ENCODE data around the gene FSTL4. TPM values are rescaled to one million over a fixed set of nuclear protein-coding genes. Genes with fewer than 3 reads are reported as not detected.

The FSTL4 gene
- total and polyA plus RNA-seq, 2 donors (not counting 1 experiment from before 2014, with no cell fraction given), result 0.31 to 6.7 TPM

DNA sequence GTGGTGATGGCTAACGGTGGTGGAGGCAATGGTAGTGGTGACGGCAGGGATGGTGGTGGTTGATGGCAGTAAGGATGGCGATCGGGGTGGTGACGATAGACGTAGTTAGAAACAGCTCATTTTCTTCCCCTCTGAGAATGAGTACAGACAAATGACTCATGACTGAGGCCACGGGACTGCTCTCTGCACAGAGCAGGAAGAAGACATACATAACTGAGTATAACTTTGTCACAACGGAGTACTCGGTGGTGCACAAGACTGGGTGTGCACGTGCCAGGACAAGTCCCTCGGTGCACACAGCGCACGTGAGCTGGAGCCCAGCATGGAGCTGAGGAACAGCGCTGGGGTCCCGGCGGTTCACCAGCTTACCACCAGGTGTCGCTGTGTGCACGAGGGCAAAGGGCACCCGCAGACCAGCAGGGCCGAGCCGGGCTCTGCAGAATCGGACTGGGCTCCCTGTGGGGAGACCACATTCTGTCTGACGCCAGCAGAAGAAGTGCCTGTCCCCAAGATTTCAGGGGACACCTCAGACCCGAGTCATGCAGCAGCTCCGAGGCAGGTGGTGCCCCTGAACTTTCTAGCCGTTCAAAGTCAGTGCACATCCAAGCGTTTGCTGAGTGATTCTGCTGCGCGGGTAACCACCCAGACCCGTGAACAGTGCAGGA is 188.6 kb downstream of the FSTL4 start:
- H3K27ac Mint-ChIP-seq, result no peak overlapping the region
- H3K9me3 Mint-ChIP-seq (ENCODE audit: insufficient read depth), result no peaks in the 10 kb centered on the region
- H3K4me3 Mint-ChIP-seq, result no peak overlapping the region
- no peaks in the 10 kb centered on the region for H4K20me1 ChIP-seq (ENCODE audit: control insufficient read depth, insufficient read depth, low read length, poor library complexity, severe bottlenecking)
- intact Hi-C loops (cut with micrococcal nuclease), result loop anchor here (1.0 to 5.0 kb wide), 3 partner anchors 311 to 521 kb away; no protein-coding TSS in a partner anchor
- no peaks in the 10 kb centered on the region for H3K27me3 ChIP-seq (replicated peaks in 1 of 4; ENCODE audit: control extremely low read depth in 1 of 4, control insufficient read depth in 3 of 4, insufficient read depth in 4 of 4, low read length in 3 of 4)
- no peaks in the 10 kb centered on the region for H3K9me3 ChIP-seq (ENCODE audit: control extremely low read depth in 1 of 3, control insufficient read depth in 2 of 3, insufficient read depth in 1 of 3, low read length in 2 of 3)
- no peaks in the 10 kb centered on the region for H3K79me2 ChIP-seq (ENCODE audit: control insufficient read depth, insufficient read depth, low read length)
- peaks cover 0 to 13% of the 10 kb centered on the region in 2 donors for H3K4me1 ChIP-seq (ENCODE audit: control insufficient read depth in 2 of 2, insufficient read depth in 2 of 2, low read length in 2 of 2)
- H2AFZ ChIP-seq (ENCODE audit: insufficient read depth, low read depth, low read length, poor library complexity, severe bottlenecking), result peak overlapping the region; percentile 37
- peaks cover 28% of the 10 kb centered on the region for H3K27me3 Mint-ChIP-seq
- H3K4me1 Mint-ChIP-seq, result peaks cover 7% of the 10 kb centered on the region
- no peak overlapping the region for H3K27ac ChIP-seq (ENCODE audit: low read length in 2 of 2)
- no peaks in the 10 kb centered on the region for H3K36me3 ChIP-seq (replicated peaks in 1 of 2; ENCODE audit: control extremely low read depth in 1 of 2, control insufficient read depth in 1 of 2, extremely low read depth in 1 of 2, insufficient read depth in 2 of 2, low read length in 1 of 2)
- H3K4me3 ChIP-seq (ENCODE audit: control extremely low read depth in 1 of 5, extremely low read depth in 1 of 5, insufficient read depth in 1 of 5, low read depth in 2 of 5, low read length in 4 of 5), result no peak overlapping the region
- peak; percentile 79 for ATAC-seq (ENCODE audit: low read depth)
- H3K4me2 ChIP-seq (replicated peaks; ENCODE audit: low read depth, low read length, poor library complexity, severe bottlenecking), result peak overlapping the region; percentile 45
- H3K9ac ChIP-seq (ENCODE audit: low read length), result no peak overlapping the region
- ChIA-PET CTCF (interaction anchor here (0.8 to 5.8 kb wide), 45 partner anchors 8 to 616 kb away, joined by 3 to 87 read pairs (median 4); no protein-coding TSS in a partner anchor), POLR2A (interaction anchor here (1.0 kb wide), 1 partner anchor 522 kb away, joined by 7 read pairs; no protein-coding TSS in a partner anchor)
- 28% methylated on average over 25 of the region's 30 CpGs for WGBS (ENCODE audit: insufficient coverage)
- no peak for TF ChIP-seq EZH2 (IDR thresholded peaks at IDR 0.05; ENCODE audit: borderline replicate concordance, insufficient read depth, low read depth, low read length, poor library complexity, severe bottlenecking)
- TF ChIP-seq, protein P1, sequence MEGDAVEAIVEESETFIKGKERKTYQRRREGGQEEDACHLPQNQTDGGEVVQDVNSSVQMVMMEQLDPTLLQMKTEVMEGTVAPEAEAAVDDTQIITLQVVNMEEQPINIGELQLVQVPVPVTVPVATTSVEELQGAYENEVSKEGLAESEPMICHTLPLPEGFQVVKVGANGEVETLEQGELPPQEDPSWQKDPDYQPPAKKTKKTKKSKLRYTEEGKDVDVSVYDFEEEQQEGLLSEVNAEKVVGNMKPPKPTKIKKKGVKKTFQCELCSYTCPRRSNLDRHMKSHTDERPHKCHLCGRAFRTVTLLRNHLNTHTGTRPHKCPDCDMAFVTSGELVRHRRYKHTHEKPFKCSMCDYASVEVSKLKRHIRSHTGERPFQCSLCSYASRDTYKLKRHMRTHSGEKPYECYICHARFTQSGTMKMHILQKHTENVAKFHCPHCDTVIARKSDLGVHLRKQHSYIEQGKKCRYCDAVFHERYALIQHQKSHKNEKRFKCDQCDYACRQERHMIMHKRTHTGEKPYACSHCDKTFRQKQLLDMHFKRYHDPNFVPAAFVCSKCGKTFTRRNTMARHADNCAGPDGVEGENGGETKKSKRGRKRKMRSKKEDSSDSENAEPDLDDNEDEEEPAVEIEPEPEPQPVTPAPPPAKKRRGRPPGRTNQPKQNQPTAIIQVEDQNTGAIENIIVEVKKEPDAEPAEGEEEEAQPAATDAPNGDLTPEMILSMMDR (IDR thresholded peaks at IDR 0.05), result peak; percentile 98
- DNase-seq, result peak; percentile 80

All from B cell (primary cell).